ENCODE data around the gene PRSS27.
"Not testable (repeated sequence)": the region's sequence is repeated elsewhere in the genome, so short reads cannot be mapped to it uniquely, and the experiment has no call there.

PRSS27 gene

GRCh38 chr16:2708290-2708639, 11.8 kb downstream of the PRSS27 start:
- DNase-seq (ENCODE audit: low spot score) = no peak

GRCh38 chr16:2707368-2708289, 12.4 kb downstream of the PRSS27 start:
- no peak for DNase-seq (ENCODE audit: low spot score)

GRCh38 chr16:2706611-2707311, 13.3 kb downstream of the PRSS27 start:
- DNase-seq (ENCODE audit: low spot score) = no peak

- DNase-seq (ENCODE audit: low spot score) = no peak
Measured at GRCh38 chr16:2706085-2706484, 13.9 kb downstream of the PRSS27 start.

- DNase-seq (ENCODE audit: low spot score) = no peak
Measured at GRCh38 chr16:2705351-2705750, 14.7 kb downstream of the PRSS27 start.

GRCh38 chr16:2704983-2705275, 15.1 kb downstream of the PRSS27 start:
- DNase-seq (ENCODE audit: low spot score) = no peak

GRCh38 chr16:2704166-2704982, 15.7 kb downstream of the PRSS27 start:
- DNase-seq (ENCODE audit: low spot score) = no peak

- DNase-seq (ENCODE audit: low spot score) = no peak
Measured at GRCh38 chr16:2702871-2703745, 16.9 kb downstream of the PRSS27 start.

GRCh38 chr16:2702438-2702825, 17.6 kb downstream of the PRSS27 start:
- DNase-seq (ENCODE audit: low spot score) = no peak

GRCh38 chr16:2701713-2702437, 18.1 kb downstream of the PRSS27 start:
- DNase-seq (ENCODE audit: low spot score) = no peak

GRCh38 chr16:2701272-2701671, 18.8 kb downstream of the PRSS27 start:
- no peak for DNase-seq (ENCODE audit: low spot score)

- no peak for DNase-seq (ENCODE audit: low spot score)
Measured at GRCh38 chr16:2700786-2701185, 19.2 kb downstream of the PRSS27 start.

- DNase-seq (ENCODE audit: low spot score) = no peak
Measured at GRCh38 chr16:2699791-2700600, 20.0 kb downstream of the PRSS27 start.

- no peak for DNase-seq (ENCODE audit: low spot score)
Measured at GRCh38 chr16:2698965-2699750, 20.9 kb downstream of the PRSS27 start.

- no peak for DNase-seq (ENCODE audit: low spot score)
Measured at GRCh38 chr16:2698103-2698870, 21.7 kb downstream of the PRSS27 start.

GRCh38 chr16:2697401-2697948, 22.5 kb downstream of the PRSS27 start:
- no peak for DNase-seq (ENCODE audit: low spot score)

- DNase-seq (ENCODE audit: low spot score) = not testable (repeated sequence)
Measured at GRCh38 chr16:2696601-2697250, 23.3 kb downstream of the PRSS27 start.

Measured in LoVo (cell line).